Activated B cell treated with CpG ODN at 0.5 μM for 24 hours (primary cell): ENCODE data around the gene DLG2. TPM values are rescaled to one million over a fixed set of nuclear protein-coding genes. Genes with fewer than 3 reads are reported as not detected.

Experiments used
- ATAC-seq: fragments of 200-7000 bp; cut with Tn5 transposase; one replicate; pipeline ENCODE4 v1.10.0; 2021; ENCODE audit warnings: low read depth, mild to moderate bottlenecking, moderate library complexity
- CTCF ChIA-PET: fragments of 350-600 bp; sonication (Branson Sonifier 250); formaldehyde crosslinking; loops from one replicate; lab custom pipeline; 2021; ENCODE audit warnings: antibody characterized with exemption; lab: Charles Lee
- POLR2A ChIA-PET: fragments of 350-600 bp; sonication (Branson Sonifier 250); formaldehyde crosslinking; loops from one replicate; lab custom pipeline; 2021; ENCODE audit warnings: antibody characterized with exemption; lab: Charles Lee
- DNase-seq: peaks from one replicate; pipeline ENCODE4 v3.0.0; 2022
- H3K27ac Mint-ChIP-seq: one replicate; pipeline ENCODE4 v1.8.0; 2020; ENCODE audit warnings: mixed read lengths
- H3K27me3 Mint-ChIP-seq: one replicate; pipeline ENCODE4 v1.8.0; 2021; ENCODE audit warnings: mixed read lengths
- H3K36me3 Mint-ChIP-seq: one replicate; pipeline ENCODE4 v1.8.0; 2021; ENCODE audit warnings: low read depth, mixed read lengths
- H3K4me1 Mint-ChIP-seq: one replicate; pipeline ENCODE4 v1.8.0; 2021; ENCODE audit warnings: mixed read lengths
- H3K4me3 Mint-ChIP-seq: one replicate; pipeline ENCODE4 v1.8.0; 2020; ENCODE audit warnings: mild to moderate bottlenecking, mixed read lengths
- H3K9me3 Mint-ChIP-seq: one replicate; pipeline ENCODE4 v1.8.0; 2020; ENCODE audit warnings: mixed read lengths
- CTCF ChIP-seq: fragments of 200-600 bp; IDR thresholded peaks from one replicate; pipeline ENCODE4 v1.8.0; 2022; ENCODE audit warnings: antibody characterized with exemption, mild to moderate bottlenecking
- intact Hi-C: fragments of 100-400 bp; cut with micrococcal nuclease; formaldehyde crosslinking; loops from one replicate; pipeline ENCODE4 v1.15.1; 2024
- total RNA-seq: library from RNA; stranded (reverse); gene quantifications from 2 replicates; pipeline ENCODE4 v1.2.3, GENCODE V29; 2022

DLG2 gene
- total RNA-seq, 1 donor from 2014 or later: 2.7 TPM

GRCh38 chr11:84261707-84262106 lies 1365.4 kb downstream of the DLG2 start:
- Mint-ChIP-seq H3K4me3 (no peak overlapping the region), H3K27ac (no peak overlapping the region), H3K27me3 (no peaks in the 10 kb centered on the region), H3K9me3 (no peaks in the 10 kb centered on the region), H3K4me1 (no peaks in the 10 kb centered on the region), H3K36me3 (no peaks in the 10 kb centered on the region)
- intact Hi-C loops: no loop called here
- POLR2A ChIA-PET: no interaction called here
- ATAC-seq: no peak
- no peak for TF ChIP-seq CTCF
- CTCF ChIA-PET: no interaction called here
- no peak for DNase-seq

GRCh38 chr11:84260862-84261261 lies 1366.3 kb downstream of the DLG2 start:
- no peak for ATAC-seq
- Mint-ChIP-seq H3K4me3 (no peak overlapping the region), H3K27me3 (no peaks in the 10 kb centered on the region), H3K9me3 (no peaks in the 10 kb centered on the region), H3K36me3 (no peaks in the 10 kb centered on the region), H3K4me1 (no peaks in the 10 kb centered on the region), H3K27ac (no peak overlapping the region)
- no peak for TF ChIP-seq CTCF
- no peak for DNase-seq
- POLR2A ChIA-PET: no interaction called here
- intact Hi-C loops: no loop called here
- CTCF ChIA-PET: no interaction called here

GRCh38 chr11:84256618-84257017 lies 1370.5 kb downstream of the DLG2 start:
- Mint-ChIP-seq H3K36me3 (no peaks in the 10 kb centered on the region), H3K27me3 (no peaks in the 10 kb centered on the region), H3K4me3 (no peak overlapping the region), H3K4me1 (no peaks in the 10 kb centered on the region), H3K9me3 (no peaks in the 10 kb centered on the region), H3K27ac (no peak overlapping the region)
- CTCF ChIA-PET: no interaction called here
- no peak for TF ChIP-seq CTCF
- DNase-seq (no peak), ATAC-seq (no peak)
- POLR2A ChIA-PET: no interaction called here
- intact Hi-C loops: no loop called here

GRCh38 chr11:84255483-84255882 lies 1371.7 kb downstream of the DLG2 start:
- H3K4me3 Mint-ChIP-seq: no peak overlapping the region
- H3K36me3 Mint-ChIP-seq: no peaks in the 10 kb centered on the region
- DNase-seq: no peak
- no peaks in the 10 kb centered on the region for H3K9me3 Mint-ChIP-seq
- intact Hi-C loops: no loop called here
- ATAC-seq: no peak
- no peaks in the 10 kb centered on the region for H3K27me3 Mint-ChIP-seq
- no peak overlapping the region for H3K27ac Mint-ChIP-seq
- POLR2A ChIA-PET: no interaction called here
- TF ChIP-seq CTCF: no peak
- CTCF ChIA-PET: no interaction called here
- H3K4me1 Mint-ChIP-seq: no peaks in the 10 kb centered on the region

GRCh38 chr11:84250834-84251613 lies 1376.1 kb downstream of the DLG2 start:
- no peak for TF ChIP-seq CTCF
- no peaks in the 10 kb centered on the region for H3K27me3 Mint-ChIP-seq
- intact Hi-C loops: no loop called here
- ChIA-PET POLR2A (no interaction called here), CTCF (no interaction called here)
- ATAC-seq: no peak
- DNase-seq: no peak
- no peak overlapping the region for H3K27ac Mint-ChIP-seq
- no peak overlapping the region for H3K4me3 Mint-ChIP-seq
- peaks cover 2% of the 10 kb centered on the region for H3K4me1 Mint-ChIP-seq
- no peaks in the 10 kb centered on the region for H3K9me3 Mint-ChIP-seq
- H3K36me3 Mint-ChIP-seq: no peaks in the 10 kb centered on the region
